Stimulated activated CD4-positive, alpha-beta T cell treated with anti-CD3 and anti-CD28 coated beads, Interleukin-4, amount 100 ng/mL, for 1 hour (primary cell): ENCODE data around the gene NPM3.

ENCODE experiments used
- DNase-seq: peaks from one replicate; pipeline ENCODE4 v3.0.0-alpha.2; 2020

The NPM3 gene

GRCh38 chr10:101782811-101783735, at the start of gene NPM3:
NPM3 (minus strand) TSS chr10:101783446; CDS start chr10:101783390, 56 bp downstream.
- DNase-seq, result peak; percentile 88

- DNase-seq, result no peak
These were observed 49.1 kb upstream of the NPM3 start for GRCh38 chr10:101832325-101832771.

GRCh38 chr10:101831169-101831811, 48.0 kb upstream of the NPM3 start:
- no peak for DNase-seq

GRCh38 chr10:101830322-101831168, 47.3 kb upstream of the NPM3 start:
- peak; percentile 92 for DNase-seq

- peak; percentile 68 for DNase-seq
These were observed 46.5 kb upstream of the NPM3 start for GRCh38 chr10:101829561-101830315.

GRCh38 chr10:101828766-101829551, 45.7 kb upstream of the NPM3 start:
- DNase-seq, result no peak

GRCh38 chr10:101827919-101828600, 44.8 kb upstream of the NPM3 start:
- no peak for DNase-seq

GRCh38 chr10:101826852-101827434, 43.7 kb upstream of the NPM3 start:
- DNase-seq, result no peak

- no peak for DNase-seq
These were observed 41.5 kb upstream of the NPM3 start for GRCh38 chr10:101824736-101825135.

GRCh38 chr10:101818872-101819633, 35.8 kb upstream of the NPM3 start:
- DNase-seq, result peak; percentile 22

GRCh38 chr10:101818119-101818871, 35.0 kb upstream of the NPM3 start, which contains the start of gene OGA:
OGA (minus strand) TSS chr10:101818444; CDS start chr10:101818022, 422 bp downstream.
- peak; percentile 96 for DNase-seq

GRCh38 chr10:101817337-101818118, 34.3 kb upstream of the NPM3 start:
- DNase-seq, result peak; percentile 35

- DNase-seq, result no peak
These were observed 33.7 kb upstream of the NPM3 start for GRCh38 chr10:101816913-101817336.

GRCh38 chr10:101816376-101816775, 33.1 kb upstream of the NPM3 start:
- DNase-seq, result no peak

- DNase-seq, result no peak
These were observed 31.3 kb upstream of the NPM3 start for GRCh38 chr10:101814466-101815071.

- no peak for DNase-seq
These were observed 29.4 kb upstream of the NPM3 start for GRCh38 chr10:101812606-101813005.

- no peak for DNase-seq
These were observed 23.9 kb upstream of the NPM3 start for GRCh38 chr10:101807158-101807557.
